ENCODE data around the gene ENPP6.
A peak's percentile ranks its signal among the peaks of the same experiment; 100 is the strongest.

ENPP6 gene

DNA sequence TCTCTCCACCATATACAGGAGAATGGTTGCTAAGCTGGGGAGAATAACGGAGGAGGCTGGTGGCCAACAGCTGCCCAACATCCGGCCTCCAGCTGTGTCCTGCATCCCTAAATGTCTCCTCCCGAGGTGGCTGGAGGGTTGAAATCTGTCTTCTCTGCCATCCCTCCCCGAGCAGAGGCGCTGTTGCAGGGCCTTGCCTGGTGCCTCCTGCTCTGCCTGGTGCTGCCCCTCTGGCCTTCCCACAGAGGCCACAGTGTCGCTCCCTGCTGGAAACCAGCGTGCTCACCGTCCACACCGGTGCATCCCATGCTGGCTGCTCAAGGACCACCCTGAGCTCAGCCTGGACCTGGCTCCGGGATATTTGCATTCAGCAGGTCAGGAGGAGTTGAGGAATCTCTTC lies 115.2 kb downstream of the ENPP6 start:
- DNase-seq, result no peak

DNA sequence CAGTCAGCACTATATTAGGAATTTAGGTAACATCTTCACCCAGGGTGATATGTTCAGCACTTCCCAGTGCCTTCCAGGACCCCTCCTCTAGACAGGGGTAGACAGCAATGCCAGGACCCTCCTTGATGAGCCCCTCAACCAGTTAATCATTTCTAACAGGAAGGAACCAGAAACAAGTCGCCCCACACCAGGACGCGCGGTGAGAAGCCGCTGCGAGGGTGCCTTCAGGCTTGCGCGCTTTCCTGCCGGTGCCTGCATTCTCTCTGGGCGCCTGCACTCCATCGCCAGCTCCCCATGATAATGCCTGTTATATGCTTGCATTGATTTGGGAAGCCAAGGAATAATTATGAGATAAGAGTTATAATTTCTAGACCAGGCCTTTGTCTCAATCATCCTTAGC lies 116.0 kb downstream of the ENPP6 start:
- no peak for DNase-seq

DNA sequence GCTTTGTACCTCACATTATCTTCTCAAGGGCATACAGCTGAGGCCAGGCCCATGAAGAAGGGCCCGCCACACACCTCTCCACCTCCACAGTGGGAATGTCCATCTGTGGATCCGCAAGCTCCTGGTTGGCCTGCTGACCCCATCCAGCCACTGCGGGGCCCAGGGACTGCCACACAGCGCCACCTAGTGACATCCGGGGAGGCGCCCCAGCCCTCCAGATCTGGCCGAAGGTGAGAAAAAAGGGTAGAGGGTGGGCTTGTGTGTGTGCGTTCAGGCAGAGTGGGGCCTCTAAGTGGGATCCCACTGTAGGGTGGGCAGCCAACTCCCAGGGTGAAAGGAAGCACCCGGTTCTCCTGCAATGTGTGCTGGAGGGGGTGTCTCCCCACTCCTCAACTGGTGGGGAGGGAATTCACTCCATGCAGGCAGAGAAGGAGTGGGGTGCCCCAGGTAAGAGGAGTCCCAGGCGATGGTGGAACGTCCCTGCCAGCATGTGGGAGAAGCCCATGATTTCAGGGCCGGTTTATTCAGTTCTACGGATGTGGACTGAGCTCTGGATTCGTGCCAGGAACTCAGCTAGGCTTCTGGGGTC lies 117.3 kb downstream of the ENPP6 start:
- peak; percentile 33 for DNase-seq

DNA sequence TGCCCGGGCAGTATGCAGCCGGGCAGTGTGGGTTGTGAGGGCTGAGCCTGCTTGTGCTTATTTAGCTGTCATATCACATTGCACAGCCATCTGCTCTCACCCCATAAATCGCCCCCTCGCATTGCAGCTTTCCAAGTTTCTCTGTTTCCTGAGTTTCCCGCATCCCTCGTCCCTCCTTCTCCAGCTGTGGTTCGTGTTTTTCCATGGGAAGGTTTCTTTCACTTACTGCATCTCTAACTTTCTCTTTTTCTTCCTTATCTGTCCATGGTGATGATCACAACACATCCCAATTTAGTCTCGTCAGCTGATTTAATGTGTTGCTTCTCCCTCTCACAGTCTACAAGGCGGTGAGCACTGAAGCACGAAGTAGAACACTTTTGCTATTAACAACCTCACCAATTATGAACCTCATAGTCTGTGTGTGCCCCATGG lies 118.1 kb downstream of the ENPP6 start:
- peak; percentile 13 for DNase-seq

DNA sequence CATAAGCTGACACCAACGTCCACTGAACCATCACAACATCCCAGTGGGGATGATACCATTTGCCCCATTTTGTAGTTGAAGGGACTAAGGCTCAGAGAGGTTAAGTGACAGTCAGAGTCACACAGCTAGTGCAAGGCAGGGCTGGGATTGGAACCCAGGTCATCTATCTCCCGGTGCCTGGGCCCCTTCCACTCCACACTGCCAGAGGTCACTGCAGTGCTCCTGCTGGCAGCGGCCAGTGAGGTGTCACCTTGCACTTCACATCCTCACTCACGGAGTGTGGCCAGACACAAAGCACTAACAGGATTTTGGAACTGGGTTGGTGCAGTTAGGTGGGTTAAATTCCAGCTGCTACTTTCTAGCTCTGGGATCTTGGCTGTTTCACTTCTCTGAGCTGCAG lies 118.7 kb downstream of the ENPP6 start:
- DNase-seq, result no peak

DNA sequence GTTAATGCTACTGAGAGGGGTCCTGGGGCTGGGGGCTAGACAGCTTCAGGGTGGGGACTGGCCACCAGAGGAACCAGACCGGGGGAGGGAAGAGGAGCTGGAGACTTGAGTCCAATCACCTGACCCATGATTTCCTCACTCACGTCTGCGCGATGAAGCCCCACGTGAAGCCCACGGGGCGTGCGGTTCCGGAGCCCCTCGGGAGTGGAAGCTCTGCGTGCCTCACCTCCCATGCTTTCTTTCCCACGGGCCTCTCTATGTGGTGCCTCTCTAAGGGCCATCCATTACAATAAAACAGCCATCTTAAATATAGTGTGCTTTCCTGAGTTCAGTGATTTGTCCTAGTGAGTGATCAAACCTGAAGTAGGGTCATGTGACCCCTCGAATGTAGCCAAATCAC lies 119.9 kb downstream of the ENPP6 start:
- DNase-seq, result no peak

DNA sequence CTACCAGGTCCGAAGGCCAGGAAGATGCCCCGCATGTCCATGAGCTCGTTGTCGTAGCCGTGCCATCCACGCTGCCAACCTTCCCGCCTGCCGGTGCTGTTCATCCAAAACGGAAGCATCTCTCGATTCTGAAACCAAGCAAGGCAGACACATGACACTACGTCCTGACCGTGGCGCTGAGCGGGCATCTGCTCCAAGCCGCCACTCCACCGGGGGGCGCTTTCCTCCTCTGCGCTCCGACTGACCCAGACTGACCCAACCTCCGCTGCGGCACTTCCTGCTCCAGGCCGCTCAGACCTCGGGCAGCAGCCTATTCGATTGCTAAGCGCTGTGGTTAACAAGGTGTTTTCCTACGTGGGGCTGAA lies 120.5 kb downstream of the ENPP6 start:
- DNase-seq, result no peak

DNA sequence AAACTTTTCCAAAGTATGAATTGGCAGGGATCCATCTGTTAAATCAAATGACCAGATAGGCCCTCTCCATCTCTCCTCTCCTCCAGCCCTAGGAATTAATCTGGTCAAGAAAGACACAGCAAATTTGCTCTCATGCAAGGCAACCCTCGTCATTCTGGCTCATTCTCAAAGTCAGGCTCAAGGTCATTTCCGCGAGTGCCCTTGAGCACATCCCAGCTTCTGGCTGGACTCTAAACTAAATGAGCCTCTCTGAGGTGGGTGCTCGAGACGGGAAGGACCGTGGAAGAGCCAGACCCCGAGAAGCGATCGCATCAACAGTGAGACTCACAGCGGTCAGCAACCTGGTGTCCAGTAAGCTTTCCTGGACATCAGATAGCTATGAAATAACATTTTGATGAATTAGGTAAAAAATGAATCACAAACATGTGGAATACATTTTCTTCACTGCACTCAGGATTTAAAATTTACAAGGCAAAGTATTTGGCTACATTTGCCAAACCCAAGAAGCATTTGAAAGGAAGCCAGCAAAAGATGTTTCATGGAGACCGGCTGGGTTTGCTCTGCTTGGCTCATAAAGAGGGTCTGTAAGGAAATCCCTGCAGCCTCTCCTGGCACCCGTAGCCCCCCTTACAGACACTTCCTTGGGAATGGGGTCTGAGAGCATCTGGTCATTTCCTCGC lies 121.0 kb downstream of the ENPP6 start:
- DNase-seq, result no peak

DNA sequence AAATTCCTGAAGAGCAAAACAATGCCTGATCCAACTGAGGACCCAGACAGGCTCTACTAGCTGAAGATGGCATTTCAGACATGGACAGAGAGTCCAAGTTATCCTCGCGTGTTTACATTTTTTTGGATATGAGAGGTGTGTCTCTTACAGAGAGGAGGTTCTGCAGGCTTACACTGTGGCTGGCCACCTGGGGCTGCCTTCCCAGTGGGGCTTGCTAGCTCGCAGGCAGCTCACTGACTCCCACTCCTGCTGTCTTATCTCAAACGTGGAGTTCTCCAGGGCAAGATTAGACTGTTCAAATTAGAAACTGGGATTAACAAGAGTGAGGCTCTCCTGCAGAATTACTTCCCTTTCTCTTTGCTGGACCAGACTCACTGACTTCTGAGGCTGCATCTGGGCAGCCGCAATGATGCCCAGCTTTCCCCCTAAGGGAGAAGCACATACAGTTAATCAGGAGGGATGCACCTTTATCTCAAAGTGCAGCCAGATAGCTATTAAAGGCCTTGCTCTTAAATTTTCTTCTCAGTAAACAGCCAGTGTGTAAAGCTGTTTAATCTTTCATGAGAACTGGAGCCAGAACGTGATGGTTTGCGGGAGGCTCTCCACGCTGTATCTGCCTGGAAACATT lies 123.0 kb downstream of the ENPP6 start:
- no peak for DNase-seq

DNA sequence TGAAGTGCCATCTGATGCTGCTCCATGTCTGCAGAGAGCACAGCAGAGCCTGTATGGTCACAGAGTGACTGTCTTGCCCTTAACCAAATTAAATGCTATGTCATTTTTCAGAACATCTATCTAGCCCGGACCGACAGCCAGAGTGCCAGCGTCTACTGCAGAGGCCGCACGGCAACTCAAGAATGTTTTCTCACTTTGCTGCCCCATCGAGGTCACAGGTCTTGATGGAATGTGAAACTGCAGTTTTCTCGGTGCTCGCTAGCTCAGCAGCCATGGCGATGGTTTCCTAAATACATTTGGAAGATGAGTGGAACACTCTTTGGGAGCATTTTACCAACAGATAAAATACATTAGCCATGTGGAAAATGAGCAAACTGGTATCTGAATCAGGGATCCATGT lies 125.7 kb downstream of the ENPP6 start:
- no peak for DNase-seq

DNA sequence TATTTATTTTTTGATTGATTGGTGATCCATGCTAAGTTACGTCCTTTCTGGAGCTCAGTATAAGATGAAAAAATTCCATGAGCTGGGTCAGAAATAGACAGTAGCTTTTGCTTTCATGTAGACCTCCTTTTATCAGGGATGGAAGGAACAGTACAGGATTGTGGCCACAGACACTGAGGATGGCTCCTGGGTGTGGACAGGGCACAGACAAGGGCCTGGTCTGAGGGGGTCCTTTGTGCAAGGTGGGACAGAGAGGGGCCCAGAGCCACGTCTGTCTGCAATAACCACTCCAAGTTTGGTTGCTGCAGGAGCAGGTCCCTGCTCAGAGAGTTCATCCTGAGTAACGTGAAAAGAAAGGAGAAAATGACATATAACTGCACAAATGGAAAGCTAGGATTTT lies 127.1 kb downstream of the ENPP6 start:
- DNase-seq, result no peak

DNA sequence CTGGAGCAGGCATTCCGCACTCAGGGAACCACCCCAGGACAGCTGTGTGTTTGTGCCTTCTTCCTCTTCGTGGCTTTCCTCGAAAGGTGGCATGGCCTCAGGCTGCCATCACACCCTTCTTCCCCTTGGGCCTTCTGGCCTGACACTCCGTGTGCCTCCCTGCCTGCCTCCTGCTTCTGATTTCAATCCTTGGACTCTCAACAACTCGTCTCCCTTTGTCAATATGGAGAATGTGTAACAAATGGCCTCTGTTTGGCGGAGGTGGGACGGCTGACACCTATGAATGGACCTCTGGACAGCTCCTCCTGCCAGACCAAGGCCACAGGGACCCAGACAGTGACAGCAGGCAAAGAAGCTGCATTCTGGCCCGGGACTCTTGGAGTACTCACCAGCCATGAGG lies 137.0 kb downstream of the ENPP6 start:
- no peak for DNase-seq

DNA sequence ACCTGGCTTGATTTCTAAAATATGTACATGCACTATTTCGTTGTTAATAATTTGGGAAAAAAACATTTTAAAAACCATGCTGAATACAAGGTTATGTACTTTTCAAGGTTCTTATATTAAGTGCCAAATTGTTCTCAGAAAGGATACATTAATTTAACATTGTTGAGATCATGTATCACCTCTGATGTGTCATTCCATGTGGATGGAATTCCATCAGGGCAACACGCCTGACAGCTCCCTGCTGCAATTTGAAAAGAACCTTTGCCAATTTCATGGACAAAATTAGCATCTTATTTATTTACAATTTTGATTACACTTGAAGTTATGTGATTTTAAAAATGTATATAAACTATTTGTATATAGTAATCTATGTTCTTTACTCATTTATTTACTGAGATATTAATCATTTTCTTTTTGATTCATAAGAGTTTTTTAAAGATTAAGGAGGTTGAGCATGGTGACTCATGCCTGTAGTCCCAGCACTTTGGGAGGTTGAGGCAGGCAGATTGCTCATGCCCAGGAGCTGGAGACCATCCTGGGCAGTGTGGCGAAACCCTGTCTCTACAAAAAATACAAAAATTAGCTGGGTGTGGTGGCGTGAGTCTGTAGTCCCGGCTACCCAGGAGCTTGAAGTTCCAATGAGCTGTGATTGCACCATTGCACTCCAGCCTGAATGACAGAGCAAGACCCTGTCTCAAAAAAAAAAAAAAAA lies 142.8 kb downstream of the ENPP6 start:
- DNase-seq, result no peak

DNA sequence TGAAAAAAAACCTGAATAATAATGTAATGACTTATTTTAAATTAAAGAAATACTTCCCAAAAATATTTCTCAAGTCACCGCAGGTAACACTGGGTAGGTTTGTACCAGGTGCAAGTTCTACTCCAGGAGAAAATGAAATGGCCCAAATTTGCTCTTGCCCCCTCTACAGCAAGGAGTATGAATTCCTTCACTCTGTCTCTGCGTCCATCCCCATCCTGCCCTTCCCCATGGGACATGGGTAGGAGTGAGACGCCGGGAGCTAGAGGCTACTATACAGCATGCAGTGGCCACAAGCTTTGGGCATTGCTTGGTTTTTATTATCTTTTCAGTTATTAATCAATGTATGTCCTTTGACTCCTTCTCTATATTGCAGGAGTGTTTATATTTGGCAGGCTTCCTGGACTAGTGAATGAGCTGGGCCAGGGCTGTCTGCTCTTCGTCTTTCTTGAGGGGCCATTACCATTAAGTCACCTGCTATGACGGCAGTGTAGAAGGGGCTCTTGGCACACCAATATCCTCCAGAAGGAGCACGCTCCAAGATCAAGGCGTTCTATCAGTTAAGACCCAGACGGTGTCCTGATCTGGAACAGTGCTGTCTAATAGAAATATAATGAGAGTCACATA lies 149.6 kb downstream of the ENPP6 start:
- no peak for DNase-seq

DNA sequence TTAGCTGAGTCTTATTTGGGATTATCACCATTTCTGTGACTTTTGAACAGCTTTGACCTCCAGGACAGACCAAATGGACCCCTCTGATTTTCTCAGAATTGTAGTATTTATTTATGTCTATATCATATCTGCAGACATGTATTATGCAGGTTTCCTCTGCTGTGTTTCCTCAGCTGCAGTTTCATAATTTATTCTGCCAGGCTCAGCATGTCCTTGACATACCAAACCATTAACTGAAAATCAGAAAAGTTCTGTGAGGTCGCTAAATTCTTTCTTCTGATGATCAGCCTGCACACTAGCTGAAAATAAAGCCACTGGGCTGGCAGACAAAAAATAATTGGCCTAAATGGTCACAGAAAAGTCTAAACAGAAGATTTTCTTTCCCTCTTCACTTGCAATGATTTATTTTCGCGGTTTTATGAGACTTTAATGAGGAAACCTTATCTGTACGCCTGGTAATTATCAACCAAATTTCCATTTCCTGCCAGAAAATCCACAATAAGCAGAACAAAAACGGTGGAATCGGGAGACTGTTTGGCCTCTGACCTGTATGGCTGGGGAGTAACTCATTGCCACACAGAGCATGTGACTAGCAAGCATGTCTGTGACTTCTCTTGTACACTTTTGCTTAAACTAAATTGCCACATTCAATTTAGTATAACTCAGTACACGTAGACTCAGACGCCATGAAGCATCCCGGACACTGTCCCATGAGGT lies 150.9 kb downstream of the ENPP6 start:
- DNase-seq, result no peak

DNA sequence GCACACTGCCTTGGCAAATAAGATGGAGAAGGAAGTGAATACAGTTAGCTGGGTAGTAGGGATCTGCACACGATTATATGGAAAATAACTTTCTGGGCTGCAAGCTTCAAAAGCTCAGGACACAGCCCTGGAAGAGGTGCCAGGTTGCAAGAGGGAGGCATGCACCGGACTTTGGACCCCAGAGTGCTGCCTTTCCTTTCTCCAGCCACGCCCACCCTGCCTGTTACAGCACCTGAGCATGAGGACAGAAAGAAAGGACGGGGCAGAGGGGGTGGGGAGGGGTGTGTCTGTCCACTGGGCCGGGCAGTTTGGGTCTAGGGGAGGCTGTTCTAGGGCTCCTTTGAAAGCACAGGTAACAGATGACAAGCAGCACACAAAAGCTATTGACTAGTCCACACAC lies 152.8 kb downstream of the ENPP6 start:
- DNase-seq, result no peak

DNA sequence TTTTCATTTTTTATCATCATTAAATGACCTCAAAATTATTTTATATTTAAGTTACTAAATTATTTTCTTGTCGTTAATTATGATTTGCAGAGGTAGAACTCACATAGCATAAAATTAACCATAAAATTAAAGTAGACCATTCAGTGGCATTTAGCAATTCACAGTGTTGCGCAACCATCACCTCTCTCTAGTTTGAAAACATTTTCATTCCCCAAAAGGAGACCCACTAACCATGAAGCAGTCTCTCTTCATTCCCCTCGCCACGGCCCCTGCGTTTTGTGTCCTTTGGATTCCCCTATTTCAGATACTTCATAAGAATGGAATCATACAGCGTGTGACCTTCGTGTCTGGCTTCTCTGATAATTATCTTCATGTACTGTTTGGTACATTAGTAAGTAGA lies 154.9 kb downstream of the ENPP6 start:
- DNase-seq, result no peak

DNA sequence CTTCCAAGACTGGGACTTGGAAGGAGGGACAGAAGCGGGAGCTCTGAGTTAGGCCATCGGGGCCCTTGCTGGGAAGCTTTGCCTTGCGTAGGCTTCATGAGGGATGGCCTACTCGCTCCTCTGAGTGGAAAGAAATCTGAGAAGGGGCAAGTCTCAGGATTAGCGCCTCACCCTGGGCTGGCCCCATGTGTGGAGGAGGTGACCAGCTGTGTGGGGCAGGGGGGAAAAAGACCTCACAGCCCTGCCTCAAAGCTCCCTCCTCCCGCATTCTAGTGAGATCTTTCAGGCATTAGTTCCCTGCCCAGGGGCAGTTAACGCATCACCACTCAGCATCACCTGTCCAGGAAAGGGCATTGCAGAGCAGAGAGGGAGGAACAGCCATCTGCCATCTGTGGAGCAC lies 156.1 kb downstream of the ENPP6 start:
- DNase-seq, result no peak

DNA sequence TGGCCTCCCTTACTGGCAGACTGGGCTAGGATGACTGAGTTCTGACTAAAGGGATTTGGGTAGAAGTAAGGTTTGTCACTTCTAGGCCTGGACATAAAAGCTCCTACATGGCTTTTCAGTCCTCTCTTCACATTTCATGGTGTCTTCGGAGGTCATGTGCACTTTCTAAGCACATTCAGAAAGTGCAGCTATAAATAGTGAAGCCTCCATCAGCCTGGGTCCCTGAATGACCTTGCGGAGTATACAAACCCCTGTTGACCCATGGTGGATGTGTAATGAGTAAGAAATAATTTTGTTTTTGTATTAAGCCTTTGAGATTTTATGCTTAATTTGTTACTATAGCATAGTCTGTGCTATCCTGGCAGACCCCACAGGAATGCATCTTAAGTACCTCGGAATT lies 158.6 kb downstream of the ENPP6 start:
- no peak for DNase-seq

DNA sequence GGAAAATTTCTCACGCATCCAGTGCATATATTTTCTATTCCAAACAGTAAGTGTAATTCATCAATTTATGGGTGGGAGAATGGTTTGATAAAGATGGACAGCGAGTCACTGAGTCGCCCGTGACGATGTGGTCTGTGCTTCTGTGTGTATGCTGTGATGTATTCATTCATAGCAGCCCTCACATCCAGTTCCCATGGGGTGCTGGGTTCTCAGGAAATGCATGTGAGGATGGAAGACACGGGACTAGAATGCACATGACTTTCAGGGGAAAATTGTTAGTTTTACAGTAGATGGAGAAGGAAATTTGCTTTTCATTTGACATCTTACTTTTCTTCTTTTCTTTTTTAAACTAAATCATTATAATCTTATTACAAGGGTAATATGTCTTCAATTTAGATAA lies 159.6 kb downstream of the ENPP6 start:
- DNase-seq, result no peak

DNA sequence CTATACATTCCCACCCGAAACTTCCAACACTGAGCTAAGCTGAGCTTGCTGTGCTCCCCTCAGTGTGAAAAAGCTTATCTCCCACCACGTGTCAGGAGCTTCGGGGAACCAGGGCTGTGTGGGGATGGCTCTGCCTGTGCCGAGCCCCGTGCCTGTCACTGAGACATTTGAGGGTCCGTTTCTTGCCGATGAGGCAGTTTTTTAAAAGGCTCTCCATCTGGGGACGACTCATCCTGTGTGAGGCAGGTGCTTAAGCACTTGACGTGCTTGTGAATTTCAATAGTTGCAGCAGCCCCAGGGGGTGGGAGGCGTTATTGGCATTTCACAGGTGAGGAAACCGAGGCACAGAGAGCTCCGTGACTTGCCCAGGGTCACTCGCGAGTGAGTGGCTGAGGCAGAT lies 160.8 kb downstream of the ENPP6 start:
- DNase-seq, result no peak

DNA sequence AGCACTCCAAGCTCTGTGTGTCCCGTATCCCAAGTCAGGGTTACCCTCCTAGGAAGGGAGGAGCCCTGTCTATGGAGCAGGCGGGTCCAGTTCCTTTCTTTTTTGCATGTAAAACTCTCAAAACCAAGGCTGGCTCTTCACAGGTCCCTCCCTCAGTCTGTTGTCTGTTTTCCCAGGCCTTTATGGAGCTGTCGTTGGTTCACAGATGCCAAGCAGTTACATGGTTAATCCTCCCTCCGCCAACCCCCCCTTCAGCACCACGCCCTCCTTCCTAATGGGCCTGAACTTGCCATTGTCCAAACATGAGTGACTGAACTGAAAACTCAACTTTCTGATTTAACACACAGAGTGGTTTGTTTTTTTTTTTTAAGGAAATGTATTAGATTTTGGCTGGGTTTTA lies 164.2 kb downstream of the ENPP6 start:
- DNase-seq, result no peak

DNA sequence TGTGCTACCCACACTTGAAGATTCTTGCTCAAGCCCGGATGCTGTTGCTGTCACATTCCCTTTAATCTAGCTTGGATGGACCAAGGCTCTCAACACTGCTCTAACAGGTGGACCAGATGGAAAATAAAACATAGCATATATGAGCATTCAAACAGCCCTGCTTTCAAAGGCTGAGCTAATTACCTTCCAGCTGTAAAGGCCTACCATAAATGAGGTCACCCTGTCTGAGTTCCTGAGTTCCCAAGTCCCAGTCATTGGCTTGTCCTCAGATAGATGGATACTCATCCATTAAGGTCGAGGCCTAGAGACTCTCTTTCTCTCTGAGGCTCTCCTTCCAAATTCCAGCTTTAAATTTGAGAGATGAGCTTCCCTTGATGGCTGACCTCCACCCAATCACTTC lies 165.1 kb downstream of the ENPP6 start:
- no peak for DNase-seq
